ENCODE data around the gene TBC1D5.

DNA sequence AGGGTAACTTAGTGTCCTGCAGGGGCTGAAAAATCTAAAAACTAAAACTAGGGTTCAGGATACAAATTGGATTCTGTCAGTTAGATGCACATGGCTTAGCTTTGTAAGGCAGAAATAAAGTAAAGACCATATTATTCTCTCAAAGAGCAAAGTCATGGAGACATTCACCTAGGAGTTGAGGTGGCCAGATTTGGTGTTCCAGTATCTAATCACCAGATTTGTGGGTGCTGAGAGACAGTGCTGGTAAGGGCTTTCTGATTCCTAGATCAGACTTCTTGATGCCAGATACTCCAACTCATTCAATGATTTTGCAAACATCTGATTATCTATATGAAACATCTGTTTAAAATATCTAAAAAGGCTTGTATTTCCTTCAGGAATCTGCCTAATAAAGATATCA is 28.3 kb upstream of the TBC1D5 start:
- TF ChIP-seq, protein P1, sequence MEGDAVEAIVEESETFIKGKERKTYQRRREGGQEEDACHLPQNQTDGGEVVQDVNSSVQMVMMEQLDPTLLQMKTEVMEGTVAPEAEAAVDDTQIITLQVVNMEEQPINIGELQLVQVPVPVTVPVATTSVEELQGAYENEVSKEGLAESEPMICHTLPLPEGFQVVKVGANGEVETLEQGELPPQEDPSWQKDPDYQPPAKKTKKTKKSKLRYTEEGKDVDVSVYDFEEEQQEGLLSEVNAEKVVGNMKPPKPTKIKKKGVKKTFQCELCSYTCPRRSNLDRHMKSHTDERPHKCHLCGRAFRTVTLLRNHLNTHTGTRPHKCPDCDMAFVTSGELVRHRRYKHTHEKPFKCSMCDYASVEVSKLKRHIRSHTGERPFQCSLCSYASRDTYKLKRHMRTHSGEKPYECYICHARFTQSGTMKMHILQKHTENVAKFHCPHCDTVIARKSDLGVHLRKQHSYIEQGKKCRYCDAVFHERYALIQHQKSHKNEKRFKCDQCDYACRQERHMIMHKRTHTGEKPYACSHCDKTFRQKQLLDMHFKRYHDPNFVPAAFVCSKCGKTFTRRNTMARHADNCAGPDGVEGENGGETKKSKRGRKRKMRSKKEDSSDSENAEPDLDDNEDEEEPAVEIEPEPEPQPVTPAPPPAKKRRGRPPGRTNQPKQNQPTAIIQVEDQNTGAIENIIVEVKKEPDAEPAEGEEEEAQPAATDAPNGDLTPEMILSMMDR (conservative IDR thresholded peaks at IDR 0.05): no peak
- no peak for TF ChIP-seq ZFX (IDR thresholded peaks at IDR 0.05)
